Caki2 (cell line): ENCODE results near the gene CLIC1. TPM values are rescaled to one million over a fixed set of nuclear protein-coding genes. Genes with fewer than 3 reads are reported as not detected.
A peak's percentile ranks its signal among the peaks of the same experiment; 100 is the strongest.

ENCODE experiments used
- DNase-seq: peaks from one replicate; pipeline ENCODE4 v3.0.0-alpha.2; 2015; ENCODE audit warnings: low read depth
- in situ Hi-C: cut with HindIII; loops from 2 replicates; pipeline ENCODE4 v1.10.0; 2016; ENCODE audit warnings: low sequenced_read_pairs, low pct_unique_long_range_greater_than_20kb, mixed read lengths
- total RNA-seq: library from RNA; depleted of rRNA; stranded (reverse); fragments of >200 nt; shearing (Covaris generic); gene quantifications from 2 replicates; pipeline ENCODE4 v1.2.3, GENCODE V29; 2014; ENCODE audit warnings: low replicate concordance

Gene CLIC1
- total RNA-seq, 1 experiment from 2014 or later, result 1,598 TPM

- DNase-seq, result no peak
- in situ Hi-C loops, result no loop called here
These were observed 34.5 kb upstream of the CLIC1 start for GRCh38 chr6:31770860-31771259.

GRCh38 chr6:31769684-31770371 lies 33.5 kb upstream of the CLIC1 start:
- peak; percentile 34 for DNase-seq
- in situ Hi-C loops, result no loop called here

- in situ Hi-C loops, result no loop called here
- no peak for DNase-seq
These were observed 32.3 kb upstream of the CLIC1 start for GRCh38 chr6:31768363-31769257.

- in situ Hi-C loops, result no loop called here
- no peak for DNase-seq
These were observed 30.8 kb upstream of the CLIC1 start for GRCh38 chr6:31767096-31767645.

DNA sequence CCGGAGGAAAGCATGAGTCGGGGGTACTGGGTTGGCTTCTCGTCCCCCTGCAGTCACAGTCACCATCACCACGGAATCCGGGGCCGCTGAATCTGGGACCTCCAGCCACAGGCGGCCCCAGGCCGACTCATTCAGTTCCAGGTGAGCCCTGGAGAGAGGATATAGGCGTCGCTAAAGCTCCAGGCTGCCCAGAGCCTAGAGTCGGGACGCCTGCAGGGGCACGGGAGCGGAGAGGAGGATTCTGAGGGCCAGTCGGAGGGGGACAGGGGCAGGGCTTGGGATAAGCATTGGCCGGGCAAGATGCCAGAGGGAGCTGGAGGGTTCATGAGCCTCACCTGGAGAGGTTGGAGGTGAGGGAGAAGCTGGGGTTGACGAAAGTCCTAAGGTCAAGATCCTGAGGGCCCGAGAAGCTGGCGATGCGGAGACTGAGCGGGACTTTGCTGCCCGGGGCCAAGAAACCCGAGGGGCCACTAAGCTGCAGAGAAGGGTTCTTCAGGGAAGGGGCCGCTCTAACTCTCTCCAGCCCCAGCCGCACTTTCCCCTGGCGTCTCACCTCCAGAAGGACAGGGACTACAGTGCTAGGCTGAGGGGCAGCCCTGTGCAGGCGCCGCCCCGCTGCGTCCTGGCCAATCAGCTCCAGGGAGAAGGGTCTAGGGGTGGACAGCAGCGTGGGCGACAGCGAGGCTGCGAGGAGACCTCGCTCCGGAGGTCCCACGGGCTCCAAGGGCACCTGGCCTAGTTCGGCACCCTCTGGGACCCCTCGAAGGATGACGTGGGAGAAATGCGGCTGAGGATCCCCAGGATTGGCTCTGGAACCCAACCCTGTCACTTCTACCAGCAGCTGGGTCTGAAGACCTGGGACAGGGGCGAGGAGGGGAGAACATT lies 29.8 kb upstream of the CLIC1 start:
- DNase-seq, result no peak
- in situ Hi-C loops, result no loop called here

GRCh38 chr6:31765559-31765909 lies 29.2 kb upstream of the CLIC1 start:
- DNase-seq, result no peak
- in situ Hi-C loops, result no loop called here

DNA sequence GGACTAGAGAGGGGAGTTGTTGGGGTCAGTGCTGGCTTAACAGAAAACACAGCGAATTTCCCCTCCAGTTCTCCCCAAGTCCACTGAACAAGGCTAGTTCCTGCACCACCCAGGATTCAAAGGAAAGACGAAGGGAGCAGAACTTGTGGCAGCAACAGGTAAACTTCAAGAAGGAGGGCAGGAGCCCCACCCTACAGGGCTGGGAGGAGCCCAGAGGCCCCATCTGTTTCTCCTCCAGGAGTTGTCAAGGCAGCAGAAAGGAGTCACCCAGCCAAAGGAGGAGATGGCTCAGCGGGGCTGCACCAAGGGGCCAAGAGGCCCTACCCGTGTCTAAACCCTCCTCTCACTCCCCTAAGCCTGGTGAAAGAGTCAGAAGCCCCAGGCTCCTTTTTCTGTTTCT lies 27.9 kb upstream of the CLIC1 start:
- DNase-seq, result no peak
- in situ Hi-C loops, result no loop called here

DNA sequence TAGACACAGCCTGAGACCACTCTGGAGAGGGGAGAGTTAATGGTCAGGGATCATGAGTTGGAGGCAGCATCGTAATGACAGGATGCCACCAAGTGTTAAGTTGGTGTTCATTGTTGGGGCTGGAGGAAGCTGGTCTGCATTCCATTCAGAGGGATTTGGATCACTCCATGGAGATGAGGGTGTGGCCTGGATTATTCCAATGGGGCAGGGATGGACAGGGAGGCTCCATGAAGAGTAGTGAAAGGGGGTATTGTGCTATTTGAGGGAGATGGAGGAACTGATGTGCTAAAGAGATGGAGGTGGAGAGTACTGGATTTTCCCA lies 27.2 kb upstream of the CLIC1 start:
- DNase-seq, result peak; percentile 69
- in situ Hi-C loops, result no loop called here

GRCh38 chr6:31762878-31763618 lies 26.7 kb upstream of the CLIC1 start:
- DNase-seq, result no peak
- in situ Hi-C loops, result no loop called here

- in situ Hi-C loops, result no loop called here
- DNase-seq, result no peak
These were observed 26.0 kb upstream of the CLIC1 start, which contains the start of gene SAPCD1 for GRCh38 chr6:31762356-31762755. TSS of gene SAPCD1 (plus strand) at chr6:31762656. CDS start at chr6:31763055, 399 bp downstream.

GRCh38 chr6:31761343-31761742 lies 25.0 kb upstream of the CLIC1 start:
- in situ Hi-C loops, result no loop called here
- no peak for DNase-seq

GRCh38 chr6:31760790-31761189 lies 24.5 kb upstream of the CLIC1 start:
- in situ Hi-C loops, result no loop called here

DNA sequence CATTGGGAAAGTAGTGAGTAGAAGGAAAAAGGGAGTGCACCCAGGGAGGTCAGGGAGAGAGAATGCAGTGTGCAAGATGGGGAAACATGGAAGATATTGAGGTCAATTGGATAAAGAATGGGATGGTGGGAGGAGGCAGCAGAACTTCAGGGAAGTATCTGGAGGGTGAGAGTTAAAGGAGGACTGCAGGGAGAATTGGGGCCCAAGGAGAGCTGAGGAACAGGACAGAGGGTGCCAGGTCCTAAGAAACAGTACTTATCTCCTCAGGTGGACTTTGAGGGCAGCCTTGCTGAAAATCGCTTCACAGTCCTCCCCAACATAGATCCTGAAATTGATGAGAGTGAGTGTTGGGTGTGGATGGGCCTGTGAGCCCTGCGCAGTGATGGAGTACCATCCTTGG lies 22.0 kb upstream of the CLIC1 start:
- in situ Hi-C loops, result no loop called here
- DNase-seq, result no peak

More at GRCh38 chr6:31760790-31761189, 24.5 kb upstream of the CLIC1 start:
- no peak for DNase-seq

DNA sequence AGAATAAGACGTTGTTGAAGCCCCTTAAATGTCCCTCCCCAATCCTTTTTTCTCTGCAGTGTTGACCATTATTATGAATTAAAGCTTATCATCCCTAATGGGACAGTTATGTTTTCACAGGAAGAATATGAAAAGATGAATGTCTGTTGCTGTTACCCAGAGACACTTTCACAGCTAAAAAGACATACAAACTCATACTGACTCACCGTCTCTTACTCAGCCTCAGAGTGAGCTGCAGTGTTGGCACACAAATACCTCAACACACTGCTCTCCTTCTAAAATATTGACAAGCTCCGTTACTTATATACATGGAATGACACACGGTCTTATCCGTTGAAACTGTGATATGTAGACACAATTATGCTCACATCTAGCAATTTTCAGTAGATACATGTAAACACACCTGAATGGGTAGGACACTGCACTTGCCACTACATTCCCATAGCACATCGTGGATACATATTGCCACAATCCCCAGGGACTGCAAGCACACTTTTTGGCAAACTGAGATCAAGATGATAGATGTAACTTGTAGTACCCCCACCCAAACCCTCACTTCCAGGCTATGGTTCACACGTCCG lies 16.5 kb upstream of the CLIC1 start:
- in situ Hi-C loops, result no loop called here
- DNase-seq, result no peak

DNA sequence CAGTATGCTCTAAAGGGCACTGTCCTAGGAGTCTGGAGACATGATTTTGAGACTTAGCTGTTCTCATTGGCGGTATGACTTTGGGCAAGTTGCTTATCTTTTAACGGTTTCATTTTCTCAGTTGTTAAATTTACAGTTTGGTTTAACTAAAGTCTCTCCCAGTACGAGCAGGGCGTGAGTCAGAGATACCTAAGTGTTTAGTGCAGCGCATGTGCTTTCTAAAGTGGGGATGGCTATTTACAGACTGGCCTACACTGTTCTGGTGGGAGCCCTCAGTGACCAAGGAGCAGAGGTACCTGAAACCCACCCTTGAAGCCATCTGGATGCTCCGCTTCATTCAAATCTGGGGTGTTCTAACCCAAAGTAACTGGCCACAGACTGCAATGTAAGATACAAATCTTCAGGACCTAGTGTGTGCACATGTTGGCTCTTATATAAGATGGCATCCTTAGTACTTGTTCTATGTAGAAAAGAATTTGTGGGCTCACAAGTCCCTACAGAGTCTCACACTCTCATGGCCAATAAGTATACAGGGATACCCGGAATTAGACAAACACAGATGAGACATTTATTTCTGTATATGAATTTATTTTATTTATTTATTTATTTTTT lies 14.2 kb upstream of the CLIC1 start:
- in situ Hi-C loops, result no loop called here
- DNase-seq, result no peak

- no peak for DNase-seq
- in situ Hi-C loops, result no loop called here
These were observed 13.1 kb upstream of the CLIC1 start for GRCh38 chr6:31749301-31750036.

- no peak for DNase-seq
- in situ Hi-C loops, result no loop called here
These were observed 8.1 kb upstream of the CLIC1 start for GRCh38 chr6:31744422-31744821.
